ENCODE measurements around the gene DLL1.

GRCh38 chr6:170269151-170269845 is 21.6 kb downstream of the DLL1 start:
- TF ChIP-seq, protein P1, sequence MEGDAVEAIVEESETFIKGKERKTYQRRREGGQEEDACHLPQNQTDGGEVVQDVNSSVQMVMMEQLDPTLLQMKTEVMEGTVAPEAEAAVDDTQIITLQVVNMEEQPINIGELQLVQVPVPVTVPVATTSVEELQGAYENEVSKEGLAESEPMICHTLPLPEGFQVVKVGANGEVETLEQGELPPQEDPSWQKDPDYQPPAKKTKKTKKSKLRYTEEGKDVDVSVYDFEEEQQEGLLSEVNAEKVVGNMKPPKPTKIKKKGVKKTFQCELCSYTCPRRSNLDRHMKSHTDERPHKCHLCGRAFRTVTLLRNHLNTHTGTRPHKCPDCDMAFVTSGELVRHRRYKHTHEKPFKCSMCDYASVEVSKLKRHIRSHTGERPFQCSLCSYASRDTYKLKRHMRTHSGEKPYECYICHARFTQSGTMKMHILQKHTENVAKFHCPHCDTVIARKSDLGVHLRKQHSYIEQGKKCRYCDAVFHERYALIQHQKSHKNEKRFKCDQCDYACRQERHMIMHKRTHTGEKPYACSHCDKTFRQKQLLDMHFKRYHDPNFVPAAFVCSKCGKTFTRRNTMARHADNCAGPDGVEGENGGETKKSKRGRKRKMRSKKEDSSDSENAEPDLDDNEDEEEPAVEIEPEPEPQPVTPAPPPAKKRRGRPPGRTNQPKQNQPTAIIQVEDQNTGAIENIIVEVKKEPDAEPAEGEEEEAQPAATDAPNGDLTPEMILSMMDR (IDR thresholded peaks at IDR 0.05): no peak
- no peak for TF ChIP-seq EP300 (IDR thresholded peaks at IDR 0.05)

All from stomach (tissue), 4 donors.